ENCODE measurements around the gene CORO7.

CORO7 gene

DNA sequence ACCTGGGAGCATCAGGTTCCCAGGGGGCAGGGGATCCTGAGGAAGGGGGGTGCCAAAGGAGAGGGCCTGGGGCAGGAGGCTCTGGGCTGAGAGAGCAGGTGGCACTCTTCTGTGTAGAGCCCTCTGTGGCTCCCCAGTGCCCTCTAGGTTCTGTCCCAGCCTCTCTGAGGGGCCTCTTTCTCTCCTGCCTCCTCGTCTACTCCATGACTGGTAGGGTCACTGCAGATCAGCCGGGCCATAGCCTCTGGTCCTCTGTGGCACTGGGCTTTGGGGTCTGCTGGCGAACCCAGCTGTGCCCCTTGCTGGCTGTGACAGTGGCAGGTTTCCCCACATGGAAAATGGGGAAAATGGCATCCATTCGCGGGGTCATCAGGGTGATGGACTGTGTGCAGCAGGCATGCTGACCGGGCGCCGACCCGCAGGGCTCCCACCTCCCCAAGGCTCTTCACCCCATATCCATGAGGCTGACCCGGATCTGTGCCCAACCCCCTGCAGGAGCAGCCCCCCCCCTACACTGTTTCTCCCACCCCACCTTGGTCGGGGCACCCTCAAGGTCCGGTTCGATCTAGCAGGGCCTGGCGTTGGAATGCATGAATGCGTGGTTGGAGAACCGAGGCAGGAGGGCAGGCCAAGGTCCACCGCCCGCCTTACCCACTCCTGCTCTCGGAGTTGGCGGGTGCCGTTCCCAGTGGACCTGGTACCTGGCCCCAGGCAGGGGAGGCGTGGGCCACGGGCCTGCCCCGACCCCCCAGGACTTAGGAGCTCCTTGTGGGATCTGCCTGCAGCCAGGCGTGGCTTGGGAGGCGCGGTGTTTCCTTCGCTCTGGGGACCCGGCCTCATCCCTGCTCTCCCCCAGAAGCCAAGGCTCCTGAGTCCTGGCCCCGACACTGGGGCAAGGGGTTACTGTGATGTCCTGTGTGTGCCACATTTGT is 94.0 kb downstream of the CORO7 start:
- Histone ChIP-seq H3K4me1 (ENCODE audit: control insufficient read depth, insufficient read depth, low read length) (peaks cover 24% of the 10 kb centered on the region), H3K27me3 (ENCODE audit: control insufficient read depth, insufficient read depth, low read length) (no peaks in the 10 kb centered on the region), H3K4me3 (ENCODE audit: low read depth, low read length) (no peak overlapping the region), H3K9ac (ENCODE audit: low read depth, low read length) (no peak overlapping the region), H3K9me3 (ENCODE audit: control insufficient read depth, insufficient read depth, low read length) (no peaks in the 10 kb centered on the region), H3K36me3 (ENCODE audit: control insufficient read depth, insufficient read depth, low read length) (no peaks in the 10 kb centered on the region)

DNA sequence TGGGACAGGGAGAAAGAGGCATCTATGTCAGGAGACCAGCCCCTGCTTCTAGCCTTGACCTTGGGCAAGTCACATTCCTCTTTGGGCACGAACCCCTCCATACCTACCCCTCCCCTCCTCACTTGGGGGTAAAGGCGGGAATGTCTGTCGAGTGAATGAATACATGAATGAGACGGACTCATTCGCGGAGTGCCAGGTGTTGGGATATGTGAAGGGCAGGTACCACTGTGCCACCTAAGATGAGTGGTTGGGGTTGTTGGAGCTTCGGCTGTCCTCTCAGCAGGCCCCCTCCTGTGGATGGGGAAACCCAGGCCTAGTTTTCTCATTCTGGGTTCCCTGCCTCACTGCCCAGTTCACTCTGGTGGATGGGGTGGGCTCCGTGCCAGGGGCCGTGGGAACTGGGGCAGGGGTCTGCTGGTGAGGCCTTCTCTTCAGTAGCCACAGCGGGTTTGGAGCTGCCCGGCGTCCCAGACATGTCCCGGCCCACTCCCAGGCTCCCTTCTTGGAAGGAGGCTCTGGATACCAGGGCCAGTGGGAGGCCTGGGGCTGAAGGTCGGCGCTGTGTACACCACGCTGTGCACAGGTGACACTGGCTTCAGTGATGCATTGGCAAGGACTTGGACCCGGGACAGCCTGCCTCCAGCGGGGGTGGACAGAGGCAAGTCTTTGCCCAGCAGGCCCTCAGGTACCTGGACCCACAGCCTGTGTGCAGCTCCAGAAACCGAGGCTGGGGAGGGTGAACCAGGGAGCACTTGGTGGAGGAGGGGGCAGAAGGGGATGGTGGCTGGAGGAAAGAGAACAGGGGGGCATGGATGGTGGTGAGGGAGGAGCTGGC is 94.9 kb downstream of the CORO7 start:
- H3K9me3 ChIP-seq (ENCODE audit: control insufficient read depth, insufficient read depth, low read length): no peaks in the 10 kb centered on the region
- H3K4me1 ChIP-seq (ENCODE audit: control insufficient read depth, insufficient read depth, low read length): peaks cover 20% of the 10 kb centered on the region
- H3K4me3 ChIP-seq (ENCODE audit: low read depth, low read length): no peak overlapping the region
- no peaks in the 10 kb centered on the region for H3K27me3 ChIP-seq (ENCODE audit: control insufficient read depth, insufficient read depth, low read length)
- H3K36me3 ChIP-seq (ENCODE audit: control insufficient read depth, insufficient read depth, low read length): no peaks in the 10 kb centered on the region
- peak overlapping the region; percentile 37 for H3K9ac ChIP-seq (ENCODE audit: low read depth, low read length)

DNA sequence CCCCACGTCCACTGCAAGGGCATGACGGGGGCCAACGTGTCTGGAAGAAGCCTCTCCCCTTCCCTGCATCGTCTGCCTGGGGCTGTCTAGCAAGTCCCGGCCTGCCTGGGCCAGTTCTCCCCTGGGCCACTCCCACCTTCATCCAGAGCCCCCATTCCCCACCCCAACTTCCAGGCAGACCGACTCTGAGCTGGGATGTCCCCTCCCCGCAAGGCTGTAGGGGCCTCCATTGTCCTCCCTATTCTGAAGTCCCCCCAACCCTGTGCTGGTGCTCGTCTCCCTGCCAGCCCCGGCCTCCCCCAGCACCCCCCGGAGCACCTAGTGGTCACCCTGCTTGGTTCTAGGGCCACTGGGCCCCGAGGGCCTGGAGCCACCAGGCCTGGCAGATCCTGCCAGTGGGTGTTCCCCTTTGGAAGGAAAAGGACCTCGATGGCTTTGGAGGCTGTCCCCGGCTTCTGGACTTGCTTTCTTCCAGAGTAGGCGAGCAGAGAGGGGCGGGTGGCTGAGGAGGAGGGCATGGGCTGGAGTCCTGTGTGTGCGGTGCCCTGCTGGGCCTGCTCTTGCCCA is 95.7 kb downstream of the CORO7 start:
- no peaks in the 10 kb centered on the region for H3K36me3 ChIP-seq (ENCODE audit: control insufficient read depth, insufficient read depth, low read length)
- H3K4me1 ChIP-seq (ENCODE audit: control insufficient read depth, insufficient read depth, low read length): peaks cover 20% of the 10 kb centered on the region
- H3K4me3 ChIP-seq (ENCODE audit: low read depth, low read length): no peak overlapping the region
- no peaks in the 10 kb centered on the region for H3K9me3 ChIP-seq (ENCODE audit: control insufficient read depth, insufficient read depth, low read length)
- no peaks in the 10 kb centered on the region for H3K27me3 ChIP-seq (ENCODE audit: control insufficient read depth, insufficient read depth, low read length)
- H3K9ac ChIP-seq (ENCODE audit: low read depth, low read length): no peak overlapping the region

DNA sequence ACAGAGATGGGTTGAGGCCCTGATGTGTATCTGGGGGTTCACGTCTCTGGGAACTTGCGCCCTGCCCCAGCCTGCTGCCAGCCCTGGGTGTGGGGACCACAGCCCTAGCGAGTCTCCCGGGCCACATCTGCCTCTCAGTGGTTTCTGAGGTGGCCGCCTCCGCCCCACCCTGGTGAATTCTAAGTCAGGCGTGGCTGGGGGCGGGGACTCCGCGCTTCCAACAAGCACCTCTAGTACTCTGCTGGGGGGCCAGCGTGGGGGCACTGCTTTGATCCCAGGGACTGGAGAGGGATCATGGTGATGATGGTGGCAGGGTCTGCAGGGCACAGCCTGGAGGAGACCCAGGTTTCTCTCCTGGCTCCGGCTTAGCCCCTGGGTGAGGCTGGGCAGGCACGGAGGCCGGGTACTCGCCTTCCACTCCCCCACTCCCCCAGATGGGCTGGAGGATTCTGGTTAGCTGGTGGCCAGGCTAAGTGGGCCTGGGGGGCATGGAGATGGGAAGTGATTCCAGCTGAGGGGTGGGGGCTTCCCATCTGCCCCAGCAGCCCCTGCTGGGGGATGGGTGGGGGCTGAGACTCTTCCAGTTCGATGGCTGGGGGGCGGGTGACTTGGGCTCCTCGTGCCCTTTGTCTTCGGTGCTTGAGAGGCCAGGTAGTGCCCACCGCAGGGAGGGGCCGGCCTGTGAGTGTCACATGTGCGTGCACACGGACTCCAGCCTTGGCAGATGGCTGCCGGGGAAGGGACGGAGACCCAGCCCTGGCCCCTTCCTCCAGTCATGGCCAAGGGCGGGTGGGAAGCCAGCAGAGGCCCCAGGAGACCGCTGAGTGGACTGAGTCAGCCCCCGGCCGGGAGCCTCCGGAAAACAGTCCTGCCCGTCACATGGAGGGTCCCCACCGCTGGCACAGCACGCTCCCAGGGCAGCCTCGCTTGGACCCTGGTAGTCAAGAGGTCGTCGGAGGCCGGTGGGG is 96.7 kb downstream of the CORO7 start:
- Histone ChIP-seq H3K36me3 (ENCODE audit: control insufficient read depth, insufficient read depth, low read length) (no peaks in the 10 kb centered on the region), H3K4me3 (ENCODE audit: low read depth, low read length) (no peak overlapping the region), H3K9ac (ENCODE audit: low read depth, low read length) (no peak overlapping the region), H3K27me3 (ENCODE audit: control insufficient read depth, insufficient read depth, low read length) (peaks cover under 1% of the 10 kb centered on the region), H3K4me1 (ENCODE audit: control insufficient read depth, insufficient read depth, low read length) (peaks cover 20% of the 10 kb centered on the region), H3K9me3 (ENCODE audit: control insufficient read depth, insufficient read depth, low read length) (no peaks in the 10 kb centered on the region)

DNA sequence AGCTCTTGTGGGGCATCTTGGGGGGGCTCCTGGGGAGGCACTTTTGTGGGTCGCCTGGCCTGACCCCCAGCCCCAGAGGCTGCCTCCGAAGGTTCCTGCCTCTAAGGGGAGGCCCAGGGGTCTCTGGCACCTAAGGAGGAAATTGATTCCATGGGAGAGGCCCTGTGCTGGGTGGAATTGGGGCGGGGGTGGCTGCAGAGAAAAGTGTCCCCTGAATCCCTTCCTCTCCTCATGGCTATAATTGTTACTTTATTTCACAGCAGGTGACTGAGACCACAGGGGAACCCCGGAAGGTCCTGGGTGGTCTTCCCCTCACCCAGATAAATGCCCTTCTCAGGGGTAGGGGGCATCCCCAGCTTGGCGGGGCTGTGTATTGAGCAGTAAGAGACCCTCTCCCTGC is 97.4 kb downstream of the CORO7 start:
- Histone ChIP-seq H3K9me3 (ENCODE audit: control insufficient read depth, insufficient read depth, low read length) (no peaks in the 10 kb centered on the region), H3K4me1 (ENCODE audit: control insufficient read depth, insufficient read depth, low read length) (peaks cover 18% of the 10 kb centered on the region), H3K36me3 (ENCODE audit: control insufficient read depth, insufficient read depth, low read length) (no peaks in the 10 kb centered on the region), H3K4me3 (ENCODE audit: low read depth, low read length) (no peak overlapping the region), H3K27me3 (ENCODE audit: control insufficient read depth, insufficient read depth, low read length) (peaks cover 8% of the 10 kb centered on the region), H3K9ac (ENCODE audit: low read depth, low read length) (no peak overlapping the region)

DNA sequence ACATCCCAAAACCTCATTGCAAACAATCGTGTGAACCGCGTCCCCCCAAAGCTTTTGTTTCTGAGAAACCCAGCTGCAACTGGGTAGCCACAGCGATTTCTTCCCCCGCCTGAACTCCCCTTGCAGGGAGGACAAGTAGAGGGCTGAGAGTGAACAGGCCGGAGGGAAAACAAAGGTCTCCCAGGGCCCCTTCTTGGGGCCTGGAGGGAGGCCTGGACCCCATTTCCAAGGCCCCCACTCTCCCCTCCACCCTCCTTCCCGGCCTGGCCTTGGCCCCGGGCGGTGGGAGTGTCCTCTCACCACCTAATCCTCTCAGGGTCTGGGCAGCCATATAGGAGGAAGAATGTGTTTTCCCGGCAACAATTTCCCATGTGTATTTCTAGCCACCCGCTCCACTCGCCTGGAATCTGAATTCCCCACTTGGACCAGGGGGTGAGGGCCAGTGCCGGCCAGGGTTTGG is 97.9 kb downstream of the CORO7 start:
- Histone ChIP-seq H3K4me3 (ENCODE audit: low read depth, low read length) (no peak overlapping the region), H3K4me1 (ENCODE audit: control insufficient read depth, insufficient read depth, low read length) (peaks cover 15% of the 10 kb centered on the region), H3K36me3 (ENCODE audit: control insufficient read depth, insufficient read depth, low read length) (no peaks in the 10 kb centered on the region), H3K9ac (ENCODE audit: low read depth, low read length) (no peak overlapping the region), H3K9me3 (ENCODE audit: control insufficient read depth, insufficient read depth, low read length) (no peaks in the 10 kb centered on the region), H3K27me3 (ENCODE audit: control insufficient read depth, insufficient read depth, low read length) (peaks cover 9% of the 10 kb centered on the region)

DNA sequence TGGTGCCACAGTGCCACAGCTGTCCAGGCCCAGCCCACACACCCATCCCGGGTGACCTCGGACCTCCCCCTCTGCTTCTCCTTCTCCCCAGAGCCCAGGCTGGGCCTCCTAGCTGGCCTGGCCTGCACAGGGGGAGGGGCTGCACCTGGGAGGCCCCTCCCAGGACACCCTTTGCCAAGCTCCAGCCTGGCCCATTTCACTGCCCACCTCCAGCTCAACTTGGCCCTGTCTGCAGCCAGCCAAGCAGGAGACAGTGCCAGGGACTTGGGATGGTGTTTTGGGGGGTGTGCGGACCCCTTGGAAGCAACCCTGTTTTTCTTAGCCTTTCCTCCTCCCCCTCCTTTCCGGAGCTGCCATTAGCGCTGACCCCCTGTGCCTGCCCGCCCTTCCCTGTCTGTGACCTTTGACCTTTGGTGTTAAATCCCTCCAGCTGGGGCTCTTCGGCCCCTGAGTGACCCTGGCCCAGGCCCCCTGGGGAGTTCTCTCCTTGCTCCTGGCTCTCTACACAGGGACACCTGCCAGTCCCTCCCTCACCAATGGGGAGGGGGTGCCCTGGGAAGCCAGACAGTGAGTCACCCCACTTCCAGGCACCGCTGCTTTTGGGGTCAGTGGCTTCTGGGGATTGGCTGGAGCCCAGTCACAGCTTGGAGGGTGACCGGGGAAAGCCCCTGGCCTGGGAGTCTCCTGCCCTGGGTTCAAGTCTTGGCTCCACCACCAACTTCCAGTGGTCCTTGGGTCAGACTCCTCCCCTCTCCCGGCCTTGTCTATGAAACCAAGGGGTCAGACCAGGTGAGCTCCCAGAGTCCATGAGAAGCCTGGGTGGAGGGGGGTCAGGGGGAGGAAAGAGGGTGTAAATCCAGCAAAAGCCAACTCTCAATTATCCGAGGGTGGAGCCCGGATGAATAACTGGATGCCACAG is 98.6 kb downstream of the CORO7 start:
- peaks cover 9% of the 10 kb centered on the region for H3K27me3 ChIP-seq (ENCODE audit: control insufficient read depth, insufficient read depth, low read length)
- H3K9ac ChIP-seq (ENCODE audit: low read depth, low read length): no peak overlapping the region
- H3K9me3 ChIP-seq (ENCODE audit: control insufficient read depth, insufficient read depth, low read length): no peaks in the 10 kb centered on the region
- no peak overlapping the region for H3K4me3 ChIP-seq (ENCODE audit: low read depth, low read length)
- H3K36me3 ChIP-seq (ENCODE audit: control insufficient read depth, insufficient read depth, low read length): no peaks in the 10 kb centered on the region
- H3K4me1 ChIP-seq (ENCODE audit: control insufficient read depth, insufficient read depth, low read length): peaks cover 14% of the 10 kb centered on the region

DNA sequence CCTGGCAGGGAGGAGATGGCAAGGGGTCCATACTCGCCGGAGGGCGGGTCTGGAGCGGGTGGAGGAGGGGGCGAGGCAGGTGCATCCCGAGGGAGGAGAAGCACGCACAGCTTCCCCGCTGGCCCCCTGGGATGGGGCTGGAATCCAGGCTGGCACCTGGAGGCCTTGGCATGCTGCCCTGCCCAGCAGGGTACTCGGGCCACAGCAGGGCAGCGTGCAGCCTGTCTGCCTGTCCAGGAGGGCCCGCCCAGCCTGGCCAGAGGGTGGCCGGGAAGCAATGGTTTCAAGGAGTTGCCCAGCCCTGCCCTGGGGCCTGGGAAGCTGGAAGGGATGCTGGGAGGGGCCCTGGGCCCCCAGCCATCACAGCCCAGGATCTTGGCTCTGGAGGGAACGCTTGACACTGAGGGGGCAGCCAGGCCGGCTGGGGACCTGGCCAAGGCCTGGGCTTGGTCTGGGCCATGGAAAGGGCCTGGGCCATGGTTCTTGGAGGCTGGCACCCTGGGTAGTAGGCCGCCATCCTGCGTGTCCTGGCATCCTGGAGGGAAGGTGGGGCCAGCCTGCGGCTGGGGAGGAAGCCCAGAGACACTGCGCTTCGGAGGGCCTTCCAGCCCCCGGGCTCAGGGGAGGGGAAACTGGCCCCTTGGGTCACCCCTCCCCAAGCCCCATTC is 99.4 kb downstream of the CORO7 start:
- peak overlapping the region; percentile 79 for H3K4me3 ChIP-seq (ENCODE audit: low read depth, low read length)
- no peak overlapping the region for H3K9ac ChIP-seq (ENCODE audit: low read depth, low read length)
- H3K27me3 ChIP-seq (ENCODE audit: control insufficient read depth, insufficient read depth, low read length): peaks cover 9% of the 10 kb centered on the region
- peaks cover 14% of the 10 kb centered on the region for H3K4me1 ChIP-seq (ENCODE audit: control insufficient read depth, insufficient read depth, low read length)
- no peaks in the 10 kb centered on the region for H3K9me3 ChIP-seq (ENCODE audit: control insufficient read depth, insufficient read depth, low read length)
- no peaks in the 10 kb centered on the region for H3K36me3 ChIP-seq (ENCODE audit: control insufficient read depth, insufficient read depth, low read length)

DNA sequence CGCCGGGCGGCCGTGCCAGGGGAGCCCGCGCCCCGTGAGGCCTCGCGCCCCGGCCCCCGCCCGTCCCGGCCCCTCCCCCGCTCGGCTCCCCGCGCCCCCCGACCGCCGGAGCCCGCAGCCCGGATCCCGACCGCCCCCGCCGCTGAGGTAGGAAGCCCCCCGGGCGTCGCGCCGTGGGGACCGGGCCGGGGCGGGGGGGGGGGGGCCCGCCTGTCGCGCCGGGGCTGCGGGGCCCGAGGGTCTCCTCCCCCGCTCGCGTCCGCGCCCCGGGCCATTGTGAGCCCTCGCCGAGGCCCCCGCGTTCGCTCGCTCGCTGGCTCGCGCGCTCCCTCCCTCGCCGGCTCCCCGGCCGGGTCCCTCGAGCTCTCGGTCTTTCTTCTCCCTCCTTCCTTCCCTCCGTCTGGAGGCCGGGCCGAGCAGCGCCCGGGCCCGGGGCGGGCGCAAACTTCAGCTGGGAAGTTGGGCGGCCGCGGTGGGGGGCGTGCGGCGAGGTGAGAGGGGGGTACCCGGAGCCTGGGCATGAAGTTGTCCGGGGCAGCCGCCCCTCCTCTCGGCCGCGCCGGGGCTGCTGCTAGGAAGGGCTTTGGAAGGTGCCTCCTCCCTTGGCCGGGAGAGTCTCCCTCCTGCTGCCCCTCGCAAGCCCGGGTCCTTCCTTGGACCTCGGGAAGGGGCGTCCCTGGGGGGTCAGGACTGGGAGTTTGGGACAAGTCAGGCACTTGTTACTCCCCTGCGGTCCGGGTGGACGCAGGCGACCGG is 100.1 kb downstream of the CORO7 start:
- Histone ChIP-seq H3K9me3 (ENCODE audit: control insufficient read depth, insufficient read depth, low read length) (no peaks in the 10 kb centered on the region), H3K9ac (ENCODE audit: low read depth, low read length) (peak overlapping the region; percentile 47), H3K36me3 (ENCODE audit: control insufficient read depth, insufficient read depth, low read length) (no peaks in the 10 kb centered on the region), H3K4me1 (ENCODE audit: control insufficient read depth, insufficient read depth, low read length) (peaks cover 14% of the 10 kb centered on the region), H3K4me3 (ENCODE audit: low read depth, low read length) (peak overlapping the region; percentile 79), H3K27me3 (ENCODE audit: control insufficient read depth, insufficient read depth, low read length) (peaks cover 9% of the 10 kb centered on the region)
